ENCODE data around the gene FNIP1. TPM values are rescaled to one million over a fixed set of nuclear protein-coding genes. Genes with fewer than 3 reads are reported as not detected.
"Not testable (repeated sequence)": the region's sequence is repeated elsewhere in the genome, so short reads cannot be mapped to it uniquely, and the experiment has no call there.

Gene FNIP1
- polyA plus RNA-seq, 1 donor from 2014 or later = 18.1 TPM

DNA sequence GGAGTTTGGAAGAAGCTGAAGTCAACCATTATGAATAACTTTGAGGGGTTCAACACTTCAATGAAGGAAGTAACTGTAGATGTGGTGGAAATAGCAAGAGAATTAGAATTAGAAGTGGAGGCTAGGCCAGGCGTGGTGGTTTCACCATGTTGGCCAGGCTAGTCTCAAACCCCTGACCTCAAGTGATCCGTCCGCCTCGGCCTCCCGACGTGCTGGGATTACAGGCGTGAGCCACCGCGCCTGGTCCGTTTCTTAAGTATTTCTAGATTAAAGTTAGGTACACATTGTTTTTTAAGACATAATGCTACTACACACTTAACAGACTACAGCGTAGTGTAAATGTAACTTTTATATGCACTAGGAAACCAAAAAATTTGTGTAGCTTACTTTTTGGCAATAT, 14.1 kb downstream of the FNIP1 start:
- Histone ChIP-seq H3K4me2 (ENCODE audit: low read length) (no peak overlapping the region), H2AFZ (ENCODE audit: low read depth, low read length) (no peak overlapping the region), H3K36me3 (ENCODE audit: insufficient read depth, low read length) (no peaks in the 10 kb centered on the region), H3K4me3 (ENCODE audit: low read length) (no peak overlapping the region), H3F3A (ENCODE audit: insufficient read depth, low read length, poor library complexity, severe bottlenecking) (no peaks in the 10 kb centered on the region), H3K9ac (ENCODE audit: low read length) (no peak overlapping the region), H3K9me2 (ENCODE audit: insufficient read depth, low read length) (no peaks in the 10 kb centered on the region), H3K27ac (ENCODE audit: low read length) (no peak overlapping the region), H3K79me2 (replicated peaks; ENCODE audit: insufficient read depth, low read length) (peaks cover 10% of the 10 kb centered on the region), H3K27me3 (ENCODE audit: insufficient read depth, low read depth, low read length) (no peaks in the 10 kb centered on the region), H4K20me1 (ENCODE audit: insufficient read depth) (no peaks in the 10 kb centered on the region), H3K9me3 (ENCODE audit: low read length) (no peaks in the 10 kb centered on the region)
- TF ChIP-seq, protein P1, sequence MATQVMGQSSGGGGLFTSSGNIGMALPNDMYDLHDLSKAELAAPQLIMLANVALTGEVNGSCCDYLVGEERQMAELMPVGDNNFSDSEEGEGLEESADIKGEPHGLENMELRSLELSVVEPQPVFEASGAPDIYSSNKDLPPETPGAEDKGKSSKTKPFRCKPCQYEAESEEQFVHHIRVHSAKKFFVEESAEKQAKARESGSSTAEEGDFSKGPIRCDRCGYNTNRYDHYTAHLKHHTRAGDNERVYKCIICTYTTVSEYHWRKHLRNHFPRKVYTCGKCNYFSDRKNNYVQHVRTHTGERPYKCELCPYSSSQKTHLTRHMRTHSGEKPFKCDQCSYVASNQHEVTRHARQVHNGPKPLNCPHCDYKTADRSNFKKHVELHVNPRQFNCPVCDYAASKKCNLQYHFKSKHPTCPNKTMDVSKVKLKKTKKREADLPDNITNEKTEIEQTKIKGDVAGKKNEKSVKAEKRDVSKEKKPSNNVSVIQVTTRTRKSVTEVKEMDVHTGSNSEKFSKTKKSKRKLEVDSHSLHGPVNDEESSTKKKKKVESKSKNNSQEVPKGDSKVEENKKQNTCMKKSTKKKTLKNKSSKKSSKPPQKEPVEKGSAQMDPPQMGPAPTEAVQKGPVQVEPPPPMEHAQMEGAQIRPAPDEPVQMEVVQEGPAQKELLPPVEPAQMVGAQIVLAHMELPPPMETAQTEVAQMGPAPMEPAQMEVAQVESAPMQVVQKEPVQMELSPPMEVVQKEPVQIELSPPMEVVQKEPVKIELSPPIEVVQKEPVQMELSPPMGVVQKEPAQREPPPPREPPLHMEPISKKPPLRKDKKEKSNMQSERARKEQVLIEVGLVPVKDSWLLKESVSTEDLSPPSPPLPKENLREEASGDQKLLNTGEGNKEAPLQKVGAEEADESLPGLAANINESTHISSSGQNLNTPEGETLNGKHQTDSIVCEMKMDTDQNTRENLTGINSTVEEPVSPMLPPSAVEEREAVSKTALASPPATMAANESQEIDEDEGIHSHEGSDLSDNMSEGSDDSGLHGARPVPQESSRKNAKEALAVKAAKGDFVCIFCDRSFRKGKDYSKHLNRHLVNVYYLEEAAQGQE (IDR thresholded peaks at IDR 0.05; ENCODE audit: borderline replicate concordance) = no peak
- TF ChIP-seq MXI1 (conservative IDR thresholded peaks at IDR 0.05; ENCODE audit: poor library complexity, severe bottlenecking) (no peak), EP300 (conservative IDR thresholded peaks at IDR 0.05; ENCODE audit: poor library complexity, severe bottlenecking) (no peak), POLR2AphosphoS5 (IDR thresholded peaks at IDR 0.05) (no peak), SMC3 (conservative IDR thresholded peaks at IDR 0.05; ENCODE audit: poor library complexity) (no peak), EZH2 (IDR thresholded peaks at IDR 0.05; ENCODE audit: borderline replicate concordance, insufficient read depth, low read length, poor library complexity, severe bottlenecking) (no peak), TAF1 (IDR thresholded peaks at IDR 0.05; ENCODE audit: low read depth) (no peak), RAD21 (conservative IDR thresholded peaks at IDR 0.05) (no peak)
- TF ChIP-seq, protein P2, sequence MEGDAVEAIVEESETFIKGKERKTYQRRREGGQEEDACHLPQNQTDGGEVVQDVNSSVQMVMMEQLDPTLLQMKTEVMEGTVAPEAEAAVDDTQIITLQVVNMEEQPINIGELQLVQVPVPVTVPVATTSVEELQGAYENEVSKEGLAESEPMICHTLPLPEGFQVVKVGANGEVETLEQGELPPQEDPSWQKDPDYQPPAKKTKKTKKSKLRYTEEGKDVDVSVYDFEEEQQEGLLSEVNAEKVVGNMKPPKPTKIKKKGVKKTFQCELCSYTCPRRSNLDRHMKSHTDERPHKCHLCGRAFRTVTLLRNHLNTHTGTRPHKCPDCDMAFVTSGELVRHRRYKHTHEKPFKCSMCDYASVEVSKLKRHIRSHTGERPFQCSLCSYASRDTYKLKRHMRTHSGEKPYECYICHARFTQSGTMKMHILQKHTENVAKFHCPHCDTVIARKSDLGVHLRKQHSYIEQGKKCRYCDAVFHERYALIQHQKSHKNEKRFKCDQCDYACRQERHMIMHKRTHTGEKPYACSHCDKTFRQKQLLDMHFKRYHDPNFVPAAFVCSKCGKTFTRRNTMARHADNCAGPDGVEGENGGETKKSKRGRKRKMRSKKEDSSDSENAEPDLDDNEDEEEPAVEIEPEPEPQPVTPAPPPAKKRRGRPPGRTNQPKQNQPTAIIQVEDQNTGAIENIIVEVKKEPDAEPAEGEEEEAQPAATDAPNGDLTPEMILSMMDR (IDR thresholded peaks at IDR 0.05; ENCODE audit: poor library complexity, severe bottlenecking) = no peak

DNA sequence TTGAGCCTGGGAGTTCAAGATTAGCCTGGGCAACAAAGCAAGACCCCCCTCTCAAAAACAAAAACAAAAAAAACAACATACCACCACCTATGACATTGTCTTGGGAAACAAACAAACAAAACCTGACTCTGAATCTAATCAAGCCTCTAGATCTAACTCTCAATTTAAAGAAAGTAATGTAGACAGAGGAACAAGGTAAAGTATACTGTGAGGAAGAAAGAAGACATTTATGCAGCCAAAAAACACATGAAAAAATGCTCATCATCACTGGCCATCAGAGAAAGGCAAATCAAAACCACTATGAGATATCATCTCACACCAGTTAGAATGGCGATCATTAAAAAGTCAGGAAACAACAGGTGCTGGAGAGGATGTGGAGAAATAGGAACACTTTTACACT, 18.7 kb downstream of the FNIP1 start:
- not testable (repeated sequence) for H3K9me2 ChIP-seq (ENCODE audit: insufficient read depth, low read length); H3K27ac ChIP-seq (ENCODE audit: low read length); H3K27me3 ChIP-seq (ENCODE audit: insufficient read depth, low read depth, low read length); H3K36me3 ChIP-seq (ENCODE audit: insufficient read depth, low read length); H3K9me3 ChIP-seq (ENCODE audit: low read length); H4K20me1 ChIP-seq (ENCODE audit: insufficient read depth); H3F3A ChIP-seq (ENCODE audit: insufficient read depth, low read length, poor library complexity, severe bottlenecking); H3K4me3 ChIP-seq (ENCODE audit: low read length); H3K4me2 ChIP-seq (ENCODE audit: low read length); H3K9ac ChIP-seq (ENCODE audit: low read length); H2AFZ ChIP-seq (ENCODE audit: low read depth, low read length)
- H3K79me2 ChIP-seq (replicated peaks; ENCODE audit: insufficient read depth, low read length) = peaks cover 19% of the 10 kb centered on the region

DNA sequence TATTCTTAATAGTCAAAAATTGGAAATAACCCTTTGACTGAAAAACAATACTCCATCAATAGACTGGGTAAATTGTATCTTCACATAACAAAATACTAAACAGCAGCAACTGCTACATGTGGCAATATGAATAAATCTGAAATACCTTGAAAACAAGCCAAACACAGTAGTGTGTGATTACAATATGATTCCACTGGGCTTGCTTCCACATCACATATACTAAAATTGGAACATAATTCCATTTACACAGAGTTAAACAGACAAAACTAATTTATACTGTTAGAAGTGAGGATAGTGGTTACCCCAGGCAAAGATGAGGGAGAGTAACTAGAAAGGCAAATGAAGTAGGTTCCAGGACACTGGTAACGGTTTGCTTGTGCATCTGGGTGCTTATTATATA, 20.4 kb downstream of the FNIP1 start:
- Histone ChIP-seq H4K20me1 (ENCODE audit: insufficient read depth) (no peaks in the 10 kb centered on the region), H3K4me3 (ENCODE audit: low read length) (no peak overlapping the region), H2AFZ (ENCODE audit: low read depth, low read length) (no peak overlapping the region), H3K4me2 (ENCODE audit: low read length) (no peak overlapping the region), H3K27me3 (ENCODE audit: insufficient read depth, low read depth, low read length) (no peaks in the 10 kb centered on the region), H3K9me3 (ENCODE audit: low read length) (no peaks in the 10 kb centered on the region), H3K36me3 (ENCODE audit: insufficient read depth, low read length) (no peaks in the 10 kb centered on the region), H3K79me2 (replicated peaks; ENCODE audit: insufficient read depth, low read length) (peaks cover 19% of the 10 kb centered on the region), H3K9ac (ENCODE audit: low read length) (no peak overlapping the region), H3K27ac (ENCODE audit: low read length) (no peak overlapping the region), H3F3A (ENCODE audit: insufficient read depth, low read length, poor library complexity, severe bottlenecking) (no peaks in the 10 kb centered on the region), H3K9me2 (ENCODE audit: insufficient read depth, low read length) (no peaks in the 10 kb centered on the region)
- TF ChIP-seq RAD21 (conservative IDR thresholded peaks at IDR 0.05) = no peak
- TF ChIP-seq EP300 (conservative IDR thresholded peaks at IDR 0.05; ENCODE audit: poor library complexity, severe bottlenecking) = no peak
- no peak for TF ChIP-seq POLR2AphosphoS5 (IDR thresholded peaks at IDR 0.05)
- TF ChIP-seq SMC3 (conservative IDR thresholded peaks at IDR 0.05; ENCODE audit: poor library complexity) = no peak
- TF ChIP-seq TAF1 (IDR thresholded peaks at IDR 0.05; ENCODE audit: low read depth) = no peak
- TF ChIP-seq, protein P2 (IDR thresholded peaks at IDR 0.05; ENCODE audit: poor library complexity, severe bottlenecking) = no peak
- TF ChIP-seq, protein P1 (IDR thresholded peaks at IDR 0.05; ENCODE audit: borderline replicate concordance) = no peak
- TF ChIP-seq MXI1 (conservative IDR thresholded peaks at IDR 0.05; ENCODE audit: poor library complexity, severe bottlenecking) = no peak
- no peak for TF ChIP-seq EZH2 (IDR thresholded peaks at IDR 0.05; ENCODE audit: borderline replicate concordance, insufficient read depth, low read length, poor library complexity, severe bottlenecking)

Data from neural cell (in vitro differentiated cells).